Midbrain (tissue), 1 donor: Measurements from ENCODE around the gene EIF3L.

Source experiments
- DNase-seq: peaks from one replicate; lab custom pipeline; 2025; lab: John Stamatoyannopoulos, UW

EIF3L gene

GRCh38 chr22:37905534-37906363 lies 56.5 kb downstream of the EIF3L start, which contains the start of gene MICALL1:
Gene MICALL1, plus strand, starts transcription at chr22:37906297. Its CDS starts 126 bp downstream, at chr22:37906423.
- peak; percentile 41 for DNase-seq

GRCh38 chr22:37906364-37907008 lies 57.3 kb downstream of the EIF3L start:
- no peak for DNase-seq

GRCh38 chr22:37907036-37907954 lies 58.1 kb downstream of the EIF3L start:
- DNase-seq: no peak

GRCh38 chr22:37909766-37910165 lies 60.5 kb downstream of the EIF3L start:
- no peak for DNase-seq

- no peak for DNase-seq
Measured at GRCh38 chr22:37910890-37911672, 61.9 kb downstream of the EIF3L start.

- no peak for DNase-seq
Measured at GRCh38 chr22:37911697-37912096, 62.5 kb downstream of the EIF3L start.

- DNase-seq: no peak
Measured at GRCh38 chr22:37912171-37912570, 63.0 kb downstream of the EIF3L start.

- no peak for DNase-seq
Measured at GRCh38 chr22:37913233-37913721, 64.1 kb downstream of the EIF3L start.

GRCh38 chr22:37916311-37916710 lies 67.1 kb downstream of the EIF3L start:
- DNase-seq: no peak

- DNase-seq: no peak
Measured at GRCh38 chr22:37917874-37918548, 68.8 kb downstream of the EIF3L start.

GRCh38 chr22:37918580-37919270 lies 69.5 kb downstream of the EIF3L start:
- no peak for DNase-seq

GRCh38 chr22:37920126-37920525 lies 70.9 kb downstream of the EIF3L start:
- no peak for DNase-seq

- no peak for DNase-seq
Measured at GRCh38 chr22:37922191-37922590, 73.0 kb downstream of the EIF3L start.

- no peak for DNase-seq
Measured at GRCh38 chr22:37923927-37924326, 74.7 kb downstream of the EIF3L start.

- DNase-seq: no peak
Measured at GRCh38 chr22:37924386-37925065, 75.3 kb downstream of the EIF3L start.

- DNase-seq: no peak
Measured at GRCh38 chr22:37925330-37925729, 76.1 kb downstream of the EIF3L start.

- DNase-seq: no peak
Measured at GRCh38 chr22:37925767-37926166, 76.5 kb downstream of the EIF3L start.

GRCh38 chr22:37926358-37926757 lies 77.1 kb downstream of the EIF3L start:
- DNase-seq: no peak
